Peyer's patch (tissue), 4 donors: ENCODE results near the gene SLC25A26.

Source experiments
- POLR2A ChIP-seq, 2 donors: fragments of 450-650 bp; IDR thresholded peaks; one replicate each; pipeline ENCODE4 v1.5.1; 2017; ENCODE audit warnings: antibody characterized with exemption in 2 of 2, mild to moderate bottlenecking in 2 of 2, moderate library complexity in 2 of 2
- TF ChIP-seq, protein P1 (sequence below), 6 experiments: fragments of 450-650 bp in 4 of 6; fragments of 200-600 bp in 2 of 6; sonication (generic) in 1 of 6; IDR thresholded peaks; one replicate each; pipeline ENCODE4 v1.5.1; 2017 to 2019; ENCODE audit warnings: antibody characterized with exemption in 6 of 6, mild to moderate bottlenecking in 3 of 6, moderate library complexity in 1 of 6

DNA sequence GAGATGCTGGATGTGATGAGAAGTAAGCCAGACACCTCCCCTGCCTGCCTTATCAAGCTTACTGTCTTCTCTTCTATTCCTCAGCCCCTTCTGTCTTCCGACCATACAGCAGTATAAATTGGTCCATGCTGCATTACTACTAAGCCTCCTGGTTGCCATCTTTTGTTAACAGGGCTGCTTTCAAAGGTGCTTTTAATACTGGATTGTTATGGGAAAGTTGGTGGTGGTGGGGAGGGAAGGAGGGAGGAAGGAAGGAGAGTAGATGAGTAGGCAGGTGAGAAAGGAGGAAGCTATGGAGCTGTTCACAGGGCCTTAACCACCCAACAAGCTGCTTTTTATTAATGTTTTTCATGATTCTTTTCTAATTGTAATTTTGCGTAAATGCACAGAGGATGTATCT lies 114.9 kb downstream of the SLC25A26 start:
- no peak for TF ChIP-seq POLR2A (IDR thresholded peaks at IDR 0.05)
- TF ChIP-seq, protein P1, sequence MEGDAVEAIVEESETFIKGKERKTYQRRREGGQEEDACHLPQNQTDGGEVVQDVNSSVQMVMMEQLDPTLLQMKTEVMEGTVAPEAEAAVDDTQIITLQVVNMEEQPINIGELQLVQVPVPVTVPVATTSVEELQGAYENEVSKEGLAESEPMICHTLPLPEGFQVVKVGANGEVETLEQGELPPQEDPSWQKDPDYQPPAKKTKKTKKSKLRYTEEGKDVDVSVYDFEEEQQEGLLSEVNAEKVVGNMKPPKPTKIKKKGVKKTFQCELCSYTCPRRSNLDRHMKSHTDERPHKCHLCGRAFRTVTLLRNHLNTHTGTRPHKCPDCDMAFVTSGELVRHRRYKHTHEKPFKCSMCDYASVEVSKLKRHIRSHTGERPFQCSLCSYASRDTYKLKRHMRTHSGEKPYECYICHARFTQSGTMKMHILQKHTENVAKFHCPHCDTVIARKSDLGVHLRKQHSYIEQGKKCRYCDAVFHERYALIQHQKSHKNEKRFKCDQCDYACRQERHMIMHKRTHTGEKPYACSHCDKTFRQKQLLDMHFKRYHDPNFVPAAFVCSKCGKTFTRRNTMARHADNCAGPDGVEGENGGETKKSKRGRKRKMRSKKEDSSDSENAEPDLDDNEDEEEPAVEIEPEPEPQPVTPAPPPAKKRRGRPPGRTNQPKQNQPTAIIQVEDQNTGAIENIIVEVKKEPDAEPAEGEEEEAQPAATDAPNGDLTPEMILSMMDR (IDR thresholded peaks at IDR 0.05), result no peak
